HG02885 (cell line): ENCODE data around the gene HES2.
"Not testable (repeated sequence)": the region's sequence is repeated elsewhere in the genome, so short reads cannot be mapped to it uniquely, and the experiment has no call there.

Experiments used
- ATAC-seq: cut with Tn5 transposase; IDR thresholded peaks from one replicate; pipeline ENCODE4 v1.9.1; 2021; ENCODE audit warnings: mild to moderate bottlenecking; ENCODE audit not compliant: unreplicated experiment, poor library complexity

Gene HES2

GRCh38 chr1:6419397-6419803, 319 bp downstream of the HES2 start:
- ATAC-seq, result no peak

- ATAC-seq, result no peak
Measured at GRCh38 chr1:6418668-6419396, 887 bp downstream of the HES2 start.

GRCh38 chr1:6417961-6418667, 1.6 kb downstream of the HES2 start:
- no peak for ATAC-seq

GRCh38 chr1:6416906-6417305, 2.8 kb downstream of the HES2 start:
- no peak for ATAC-seq

- no peak for ATAC-seq
Measured at GRCh38 chr1:6416295-6416656, 3.4 kb downstream of the HES2 start.

GRCh38 chr1:6414881-6415626, 4.7 kb downstream of the HES2 start:
- no peak for ATAC-seq

- peak; percentile 56 for ATAC-seq
Measured at GRCh38 chr1:6414443-6414844, 5.3 kb downstream of the HES2 start.

- ATAC-seq, result no peak
Measured at GRCh38 chr1:6412896-6413295, 6.8 kb downstream of the HES2 start.

- ATAC-seq, result no peak
Measured at GRCh38 chr1:6410248-6410893, 9.3 kb downstream of the HES2 start.

- ATAC-seq, result no peak
Measured at GRCh38 chr1:6409733-6410132, 10.0 kb downstream of the HES2 start.

- no peak for ATAC-seq
Measured at GRCh38 chr1:6409053-6409452, 10.7 kb downstream of the HES2 start.

GRCh38 chr1:6408023-6408422, 11.7 kb downstream of the HES2 start:
- no peak for ATAC-seq

- no peak for ATAC-seq
Measured at GRCh38 chr1:6401673-6402072, 18.0 kb downstream of the HES2 start.

GRCh38 chr1:6399294-6399693, 20.4 kb downstream of the HES2 start:
- no peak for ATAC-seq

GRCh38 chr1:6397844-6398441, 21.8 kb downstream of the HES2 start:
- ATAC-seq, result no peak

- ATAC-seq, result no peak
Measured at GRCh38 chr1:6396998-6397397, 22.7 kb downstream of the HES2 start.

- ATAC-seq, result not testable (repeated sequence)
Measured at GRCh38 chr1:6395781-6396244, 23.9 kb downstream of the HES2 start.

GRCh38 chr1:6395130-6395529, 24.6 kb downstream of the HES2 start:
- ATAC-seq, result not testable (repeated sequence)

GRCh38 chr1:6393400-6394187, 26.1 kb downstream of the HES2 start, which contains the start of gene ACOT7:
Gene ACOT7 (minus strand): TSS chr1:6393767. CDS start chr1:6393399, 368 bp downstream.
- ATAC-seq, result peak; percentile 82
